H1 (cell line): ENCODE data around the gene PEPD. TPM values are rescaled to one million over a fixed set of nuclear protein-coding genes. Genes with fewer than 3 reads are reported as not detected.

Experiments
- CTCF ChIA-PET: fragments of 300-600 bp; sonication (Branson Sonifier 250); formaldehyde crosslinking; loops from one replicate; lab custom pipeline; 2021; ENCODE audit not compliant: partially characterized antibody; lab: Charles Lee
- POLR2A ChIA-PET: fragments of 300-600 bp; sonication (Branson Sonifier 250); formaldehyde crosslinking; loops from one replicate; lab custom pipeline; 2021; ENCODE audit warnings: inconsistent platforms; ENCODE audit not compliant: partially characterized antibody; lab: Charles Lee
- DNase-seq, 2 experiments: peaks; one replicate each; pipeline versions ENCODE4 v3.0.0 to v3.0.0-alpha.2; 2010 to 2022; ENCODE audit warnings: low spot score in 2 of 2, low read depth in 1 of 2, mixed read lengths in 1 of 2
- FAIRE-seq: peaks from 2 replicates; lab custom pipeline; 2011; peaks lifted over from hg19 to GRCh38; lab: Jason Lieb, UNC
- H2AFZ ChIP-seq: 2 replicates; pipeline ENCODE4 v1.8.1; 2012; ENCODE audit warnings: low read length, inconsistent platforms
- H2AK5ac ChIP-seq: 2 replicates; pipeline ENCODE4 v1.6.1; 2013; ENCODE audit warnings: low read depth, low read length
- H2BK120ac ChIP-seq: replicated peaks from 2 replicates; pipeline ENCODE3; 2013; ENCODE audit warnings: low read depth, low read length, inconsistent platforms
- H2BK12ac ChIP-seq: 2 replicates; pipeline ENCODE4 v1.6.1; 2013; ENCODE audit warnings: low read depth, low read length
- H2BK15ac ChIP-seq: 2 replicates; pipeline ENCODE4 v1.6.1; 2013; ENCODE audit warnings: low read length
- H2BK20ac ChIP-seq: 2 replicates; pipeline ENCODE4 v1.6.1; 2013; ENCODE audit warnings: low read length
- H2BK5ac ChIP-seq: 2 replicates; pipeline ENCODE4 v1.6.1; 2013; ENCODE audit warnings: low read depth, low read length
- H3K14ac ChIP-seq: 2 replicates; pipeline ENCODE4 v1.6.1; 2013; ENCODE audit warnings: inconsistent platforms; ENCODE audit not compliant: insufficient read length
- H3K18ac ChIP-seq: 2 replicates; pipeline ENCODE4 v1.6.1; 2013; ENCODE audit warnings: low read length; ENCODE audit errors: extremely low read depth
- H3K23ac ChIP-seq: 2 replicates; pipeline ENCODE4 v1.6.1; 2013; ENCODE audit warnings: inconsistent platforms; ENCODE audit not compliant: insufficient read length
- H3K23me2 ChIP-seq: 2 replicates; pipeline ENCODE4 v1.6.1; 2013; ENCODE audit warnings: low read depth, low read length
- H3K27ac ChIP-seq: 2 replicates; pipeline ENCODE4 v1.6.1; 2011; ENCODE audit warnings: low read depth, low read length, inconsistent platforms
- H3K27me3 ChIP-seq, 4 experiments: replicated peaks in 1 of 4; 1 replicate in 1 of 4; 2 replicates in 3 of 4; pipeline versions ENCODE4 v1.6.1 to v1.8.1; 2011 to 2013; ENCODE audit warnings: low read length in 3 of 4, mild to moderate bottlenecking in 3 of 4, inconsistent platforms in 2 of 4, mixed read lengths in 2 of 4, moderate library complexity in 1 of 4; ENCODE audit not compliant: control insufficient read depth in 3 of 4, insufficient read depth in 3 of 4; ENCODE audit errors: extremely low read depth in 1 of 4
- H3K36me3 ChIP-seq, 4 experiments: 2 replicates each; pipeline versions ENCODE4 v1.6.1 to v1.8.1; 2011 to 2013; ENCODE audit warnings: mild to moderate bottlenecking in 4 of 4, low read length in 3 of 4, moderate library complexity in 2 of 4, control low read depth in 1 of 4, inconsistent platforms in 1 of 4; ENCODE audit not compliant: insufficient read depth in 4 of 4, control insufficient read depth in 2 of 4
- H3K4ac ChIP-seq: replicated peaks from 2 replicates; pipeline ENCODE3; 2013; ENCODE audit warnings: low read length, low read depth, mixed read lengths, inconsistent platforms; ENCODE audit not compliant: insufficient read length
- H3K4me1 ChIP-seq, 4 experiments: replicated peaks in 1 of 4; 1 replicate in 1 of 4; 2 replicates in 3 of 4; pipeline versions ENCODE4 v1.6.1 to v1.8.1; 2011 to 2013; ENCODE audit warnings: low read length in 3 of 4, inconsistent platforms in 2 of 4, mixed read lengths in 1 of 4; ENCODE audit not compliant: insufficient read depth in 4 of 4, control insufficient read depth in 3 of 4
- H3K4me2 ChIP-seq, 2 experiments: 2 replicates each; pipeline versions ENCODE4 v1.6.1 to v1.8.1; 2011 to 2013; ENCODE audit warnings: low read depth in 2 of 2, low read length in 2 of 2, control low read depth in 1 of 2, inconsistent platforms in 1 of 2, mild to moderate bottlenecking in 1 of 2; ENCODE audit not compliant: insufficient read depth in 1 of 2
- H3K4me3 ChIP-seq, 4 experiments: fragments of 200-600, 300-600 bp in 1 of 4; sonication (generic), shearing (Covaris generic), sonication (Bioruptor Twin) in 1 of 4; 2 replicates each; pipeline versions ENCODE4 v1.5.1 to v1.8.1; 2011 to 2016; ENCODE audit warnings: low read length in 4 of 4, low read depth in 3 of 4, control low read depth in 2 of 4, inconsistent platforms in 2 of 4, mild to moderate bottlenecking in 2 of 4, mixed read lengths in 1 of 4, moderate library complexity in 1 of 4; ENCODE audit not compliant: insufficient read depth in 2 of 4; ENCODE audit errors: extremely low read depth in 1 of 4
- H3K56ac ChIP-seq: replicated peaks from 2 replicates; pipeline ENCODE3; 2013; ENCODE audit warnings: low read depth, mild to moderate bottlenecking, mixed read lengths, low read length, inconsistent platforms; ENCODE audit not compliant: insufficient read length
- H3K79me1 ChIP-seq: 2 replicates; pipeline ENCODE4 v1.6.1; 2013; ENCODE audit warnings: low read depth, low read length, control low read depth
- H3K79me2 ChIP-seq, 2 experiments: 2 replicates each; pipeline versions ENCODE4 v1.6.1 to v1.8.1; 2012 to 2013; ENCODE audit warnings: low read length in 2 of 2, mild to moderate bottlenecking in 2 of 2, inconsistent platforms in 1 of 2; ENCODE audit not compliant: insufficient read depth in 2 of 2, control insufficient read depth in 1 of 2
- H3K9ac ChIP-seq, 4 experiments: replicated peaks in 1 of 4; 1 replicate in 1 of 4; 2 replicates in 3 of 4; pipeline versions ENCODE4 v1.6.1 to v1.8.1; 2011 to 2013; ENCODE audit warnings: low read depth in 3 of 4, low read length in 3 of 4, control low read depth in 2 of 4, mild to moderate bottlenecking in 2 of 4, moderate library complexity in 2 of 4, inconsistent platforms in 1 of 4; ENCODE audit errors: extremely low read depth in 1 of 4
- H3K9me3 ChIP-seq, 2 experiments: 2 replicates each; pipeline versions ENCODE4 v1.6.1 to v1.8.1; 2012 to 2013; ENCODE audit warnings: mild to moderate bottlenecking in 2 of 2, moderate library complexity in 2 of 2, control low read depth in 1 of 2, inconsistent platforms in 1 of 2, low read depth in 1 of 2, low read length in 1 of 2, mixed read lengths in 1 of 2; ENCODE audit not compliant: insufficient read depth in 2 of 2
- H4K20me1 ChIP-seq, 2 experiments: replicated peaks in 1 of 2; 2 replicates each; pipeline versions ENCODE3 to v1.8.1; 2011 to 2013; ENCODE audit warnings: inconsistent platforms in 2 of 2, low read length in 2 of 2, mild to moderate bottlenecking in 1 of 2; ENCODE audit not compliant: insufficient read depth in 2 of 2, control insufficient read depth in 1 of 2
- H4K5ac ChIP-seq: 2 replicates; pipeline ENCODE4 v1.6.1; 2013; ENCODE audit warnings: low read length, low read depth, mixed read lengths, inconsistent platforms; ENCODE audit not compliant: insufficient read length
- H4K8ac ChIP-seq: 2 replicates; pipeline ENCODE4 v1.8.0; 2013; ENCODE audit warnings: mild to moderate bottlenecking, moderate library complexity, low read length, inconsistent platforms; ENCODE audit not compliant: insufficient read depth; ENCODE audit errors: extremely low read depth
- H4K91ac ChIP-seq: replicated peaks from 2 replicates; pipeline ENCODE3; 2013; ENCODE audit warnings: low read length, mixed read lengths, inconsistent platforms; ENCODE audit not compliant: insufficient read length
- BRCA1 ChIP-seq: IDR thresholded peaks from 2 replicates; pipeline ENCODE4 v1.6.1; 2012; ENCODE audit warnings: low read depth, low read length, improper control_type of control experiment
- TAF1 ChIP-seq: IDR thresholded peaks from 2 replicates; pipeline ENCODE4 v1.6.1; 2011; ENCODE audit warnings: mild to moderate bottlenecking, low read depth, low read length
- WGBS, 2 experiments: shearing (Covaris generic) in 1 of 2; methylation state at CpG; one replicate each; pipeline versions ENCODE4 v1.1.6 to v1.1.7; 2013 to 2015; ENCODE audit warnings: low lambda C conversion rate in 2 of 2, mixed read lengths in 2 of 2, inconsistent platforms in 1 of 2, low coverage in 1 of 2, missing lambda C conversion rate in 1 of 2; ENCODE audit not compliant: insufficient replicate concordance in 2 of 2, insufficient coverage in 1 of 2, insufficient read length in 1 of 2; ENCODE audit errors: extremely low coverage in 1 of 2, missing lambda C conversion rate in 1 of 2; 5-methylcytosine and 5-hydroxymethylcytosine counted together
- polyA plus RNA-seq, 7 experiments: library from polyadenylated mRNA; depleted of rRNA in 3 of 7; stranded (reverse) in 5 of 7; unstranded in 2 of 7; fragments of >200 nt in 5 of 7; fragments of 200-250 nt in 2 of 7; gene quantifications; 1 replicate in 5 of 7; 2 replicates in 1 of 7; 4 replicates in 1 of 7; pipeline versions ENCODE4 v1.2.1 to v1.2.3, GENCODE V29; 2011 to 2013; ENCODE audit warnings: missing spikeins in 2 of 7, mixed read lengths in 2 of 7
- total RNA-seq: library from RNA; stranded (reverse); fragmentation: NEBNext Ultra II Directional; extraction: Animal tissue kit (Norgen Biotek cat#: 25700); gene quantifications from 2 replicates; pipeline ENCODE4 v1.2.1, GENCODE V29; 2021

PEPD gene
- total and polyA plus RNA-seq, 2 of the 8 experiments (the other 6 are each of a cell fraction or from before 2014, with no cell fraction given): 84.1 to 178 TPM

DNA sequence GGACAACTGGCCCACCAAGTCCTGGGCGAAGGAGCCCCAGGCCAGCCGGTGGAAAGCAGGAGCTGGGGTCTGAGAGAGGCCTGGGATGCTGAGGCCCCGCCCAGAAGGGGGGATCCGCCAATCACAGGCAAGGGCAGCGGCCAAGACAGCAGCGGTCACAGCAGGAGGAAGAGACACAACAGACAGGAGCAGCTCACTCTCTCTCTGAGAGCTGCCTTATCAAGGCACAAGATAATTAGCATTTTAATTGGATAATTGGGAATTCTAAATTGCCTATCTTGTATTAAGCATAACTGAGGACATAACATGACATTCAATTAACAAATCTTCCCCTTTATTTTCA lies 101.8 kb downstream of the PEPD start:
- Histone ChIP-seq H3K4me1 (peaks cover 0 to 12% (median 4%) of the 10 kb centered on the region in 4 experiments; a peak in 4 of 7 replicates), H3K56ac (no peak overlapping the region), H4K20me1 (peaks cover 6 to 24% of the 10 kb centered on the region in 2 experiments), H4K91ac (no peak overlapping the region), H4K8ac (no peak overlapping the region), H3K79me2 (no peaks in the 10 kb centered on the region), H3K23me2 (peaks cover 9% of the 10 kb centered on the region; the same call in 1 of the 2 replicates), H3K14ac (no peak overlapping the region), H2BK120ac (no peak overlapping the region), H3K18ac (no peak overlapping the region), H3K9ac (no peak overlapping the region), H2BK12ac (no peak overlapping the region), H3K4ac (no peak overlapping the region), H2BK15ac (no peak overlapping the region), H3K27me3 (no peaks in the 10 kb centered on the region), H2BK20ac (no peak overlapping the region), H2AK5ac (no peak overlapping the region), H3K9me3 (no peaks in the 10 kb centered on the region), H4K5ac (no peak overlapping the region), H3K4me2 (no peak overlapping the region; a peak in 1 of 4 replicates), H3K36me3 (no peaks in the 10 kb centered on the region), H2AFZ (no peak overlapping the region), H3K79me1 (no peaks in the 10 kb centered on the region), H3K4me3 (no peak overlapping the region), H2BK5ac (no peak overlapping the region), H3K23ac (no peak overlapping the region), H3K27ac (no peak overlapping the region)
- WGBS, 2 experiments: 28% methylated on average over 6 of the region's 6 CpGs; no CpG with 5 or more reads in 1 of the 2 experiments
- no peak for FAIRE-seq
- POLR2A ChIA-PET: interaction anchor here (0.7 to 1.8 kb wide), 3 partner anchors 9 to 46 kb away, joined by 3 to 4 read pairs (median 3); partner anchors contain the start of gene CEBPG
- peak in 1 of 2 experiments; percentile 79 for DNase-seq
- CTCF ChIA-PET: interaction anchor here (0.6 to 7.5 kb wide), 8 partner anchors 8 to 358 kb away, joined by 3 to 79 read pairs (median 9); no protein-coding TSS in a partner anchor
- no peak for TF ChIP-seq BRCA1
- TF ChIP-seq TAF1: no peak
